ENCODE results near the gene HLA-DMA. TPM values are rescaled to one million over a fixed set of nuclear protein-coding genes. Genes with fewer than 3 reads are reported as not detected.

Gene HLA-DMA
- total RNA-seq (10 to 100 TPM; 16.2 to 26.6 (median 17.3) TPM), polyA plus RNA-seq (20.9 TPM)
- long read RNA-seq, donor 1, transcript HLA-DMA-201 (5 exons, 1,123 nt): major isoform, 13 of 18 reads
- long read RNA-seq, donor 1, partial matches to known transcripts: 0 of 18 reads
- long read RNA-seq, donor 1, other reads (novel, unspliced or antisense): 3 of 18 reads
- long read RNA-seq, donor 2, transcript HLA-DMA-201 (5 exons, 1,123 nt): major isoform, 9 of 11 reads
- long read RNA-seq, donor 2, partial matches to known transcripts: 0 of 11 reads
- long read RNA-seq, donor 2, other reads (novel, unspliced or antisense): 2 of 11 reads
- long read RNA-seq, donor 3, transcript HLA-DMA-201 (5 exons, 1,123 nt): major isoform, 17 of 17 reads
- long read RNA-seq, donor 3, partial matches to known transcripts: 0 of 17 reads
- long read RNA-seq, donor 3, other reads (novel, unspliced or antisense): 0 of 17 reads
- long read RNA-seq, donor 4, transcript HLA-DMA-201 (5 exons, 1,123 nt): major isoform, 7 of 11 reads
- long read RNA-seq, donor 4, partial matches to known transcripts: 0 of 11 reads
- long read RNA-seq, donor 4, other reads (novel, unspliced or antisense): 4 of 11 reads

GRCh38 chr6:32952817-32953739, at the start of gene HLA-DMA:
HLA-DMA (minus strand) TSS chr6:32953097; CDS start chr6:32953036, 61 bp downstream.
- H3K27me3 ChIP-seq (ENCODE audit: control insufficient read depth, insufficient read depth): no peaks in the 10 kb centered on the region
- H3K27ac ChIP-seq (ENCODE audit: low read length): peak within 1 kb of the TSS; percentile 90
- 34% methylated on average over 10 of the region's 10 CpGs for WGBS
- peak; percentile 85 to 90 (median 89) for DNase-seq
- ATAC-seq: peak; percentile 99 to 100
- H3K9me3 ChIP-seq (ENCODE audit: control insufficient read depth, low read length): no peaks in the 10 kb centered on the region
- intact Hi-C loops (cut with DNase I): no loop called here
- peak within 1 kb of the TSS; percentile 39 for H3K4me3 ChIP-seq (ENCODE audit: low read length)
- H3K4me1 ChIP-seq (ENCODE audit: control insufficient read depth, insufficient read depth, low read length): no peaks in the 10 kb centered on the region

GRCh38 chr6:33001685-33002084, 48.8 kb upstream of the HLA-DMA start:
- DNase-seq: no peak
- H3K27me3 ChIP-seq (ENCODE audit: control insufficient read depth, insufficient read depth): no peaks in the 10 kb centered on the region
- H3K27ac ChIP-seq (ENCODE audit: low read length): no peak overlapping the region
- H3K4me3 ChIP-seq (ENCODE audit: low read length): no peak overlapping the region
- intact Hi-C loops (cut with DNase I): loop anchor here in 1 of 4 donors (10.0 kb wide), 2 partner anchors 93 to 153 kb away; no protein-coding TSS in a partner anchor
- H3K4me1 ChIP-seq (ENCODE audit: control insufficient read depth, insufficient read depth, low read length): no peaks in the 10 kb centered on the region
- no peaks in the 10 kb centered on the region for H3K9me3 ChIP-seq (ENCODE audit: control insufficient read depth, low read length)
- WGBS: 72% methylated on average over 4 of the region's 4 CpGs
- no peak for ATAC-seq

- DNase-seq: no peak
- intact Hi-C loops (cut with DNase I): loop anchor here in 1 of 4 donors (10.0 kb wide), 2 partner anchors 95 to 155 kb away; no protein-coding TSS in a partner anchor
Observed at GRCh38 chr6:33000055-33000454, 47.2 kb upstream of the HLA-DMA start.

GRCh38 chr6:32995448-32995847, 42.6 kb upstream of the HLA-DMA start:
- no peak for DNase-seq
- no peaks in the 10 kb centered on the region for H3K27me3 ChIP-seq (ENCODE audit: control insufficient read depth, insufficient read depth)
- intact Hi-C loops (cut with DNase I): no loop called here
- H3K27ac ChIP-seq (ENCODE audit: low read length): no peak overlapping the region
- no peak for ATAC-seq
- WGBS: 43% methylated on average over 2 of the region's 2 CpGs
- no peaks in the 10 kb centered on the region for H3K9me3 ChIP-seq (ENCODE audit: control insufficient read depth, low read length)
- no peaks in the 10 kb centered on the region for H3K4me1 ChIP-seq (ENCODE audit: control insufficient read depth, insufficient read depth, low read length)
- H3K4me3 ChIP-seq (ENCODE audit: low read length): no peak overlapping the region

More at GRCh38 chr6:33000055-33000454, 47.2 kb upstream of the HLA-DMA start:
- Histone ChIP-seq H3K27me3 (ENCODE audit: control insufficient read depth, insufficient read depth) (no peaks in the 10 kb centered on the region), H3K4me1 (ENCODE audit: control insufficient read depth, insufficient read depth, low read length) (no peaks in the 10 kb centered on the region), H3K27ac (ENCODE audit: low read length) (no peak overlapping the region), H3K4me3 (ENCODE audit: low read length) (no peak overlapping the region), H3K9me3 (ENCODE audit: control insufficient read depth, low read length) (no peaks in the 10 kb centered on the region)
- ATAC-seq: no peak
- WGBS: 42% methylated on average over 8 of the region's 8 CpGs

- Histone ChIP-seq H3K9me3 (ENCODE audit: control insufficient read depth, low read length) (no peaks in the 10 kb centered on the region), H3K4me3 (ENCODE audit: low read length) (no peak overlapping the region), H3K4me1 (ENCODE audit: control insufficient read depth, insufficient read depth, low read length) (no peaks in the 10 kb centered on the region), H3K27me3 (ENCODE audit: control insufficient read depth, insufficient read depth) (no peaks in the 10 kb centered on the region), H3K27ac (ENCODE audit: low read length) (no peak overlapping the region)
- WGBS: 81% methylated on average over 9 of the region's 9 CpGs
- no peak for DNase-seq
- intact Hi-C loops (cut with DNase I): no loop called here
- ATAC-seq: no peak
Observed at GRCh38 chr6:32993363-32993973, 40.6 kb upstream of the HLA-DMA start.

- ATAC-seq (no peak), DNase-seq (no peak)
- Histone ChIP-seq H3K27me3 (ENCODE audit: control insufficient read depth, insufficient read depth) (no peaks in the 10 kb centered on the region), H3K9me3 (ENCODE audit: control insufficient read depth, low read length) (no peaks in the 10 kb centered on the region), H3K4me3 (ENCODE audit: low read length) (no peak overlapping the region), H3K27ac (ENCODE audit: low read length) (no peak overlapping the region), H3K4me1 (ENCODE audit: control insufficient read depth, insufficient read depth, low read length) (no peaks in the 10 kb centered on the region)
- intact Hi-C loops (cut with DNase I): no loop called here
- 72% methylated on average over 4 of the region's 4 CpGs for WGBS
Observed at GRCh38 chr6:32991972-32992371, 39.1 kb upstream of the HLA-DMA start.

GRCh38 chr6:32989368-32989767, 36.5 kb upstream of the HLA-DMA start:
- no peaks in the 10 kb centered on the region for H3K9me3 ChIP-seq (ENCODE audit: control insufficient read depth, low read length)
- H3K27ac ChIP-seq (ENCODE audit: low read length): no peak overlapping the region
- H3K4me1 ChIP-seq (ENCODE audit: control insufficient read depth, insufficient read depth, low read length): no peaks in the 10 kb centered on the region
- intact Hi-C loops (cut with DNase I): loop anchor here in 1 of 4 donors (10.0 kb wide), 1 partner anchor 105 kb away; no protein-coding TSS in a partner anchor
- ATAC-seq: no peak
- H3K27me3 ChIP-seq (ENCODE audit: control insufficient read depth, insufficient read depth): no peaks in the 10 kb centered on the region
- no peak for DNase-seq
- no peak overlapping the region for H3K4me3 ChIP-seq (ENCODE audit: low read length)
- 86% methylated on average over 1 of the region's 1 CpG for WGBS

GRCh38 chr6:32984622-32985389, 31.9 kb upstream of the HLA-DMA start:
- no peak overlapping the region for H3K27ac ChIP-seq (ENCODE audit: low read length)
- WGBS: 12% methylated on average over 9 of the region's 9 CpGs

GRCh38 chr6:32983964-32984621, 31.2 kb upstream of the HLA-DMA start:
- no peaks in the 10 kb centered on the region for H3K9me3 ChIP-seq (ENCODE audit: control insufficient read depth, low read length)
- H3K27me3 ChIP-seq (ENCODE audit: control insufficient read depth, insufficient read depth): no peaks in the 10 kb centered on the region
- intact Hi-C loops (cut with DNase I): loop anchor here (2.0 to 10.0 kb wide), 5 partner anchors 49 to 99 kb away; no protein-coding TSS in a partner anchor
- DNase-seq: no peak
- H3K4me3 ChIP-seq (ENCODE audit: low read length): no peak overlapping the region
- no peak overlapping the region for H3K27ac ChIP-seq (ENCODE audit: low read length)
- WGBS: 40% methylated on average over 3 of the region's 3 CpGs
- ATAC-seq: peak; percentile 4 to 10
- no peaks in the 10 kb centered on the region for H3K4me1 ChIP-seq (ENCODE audit: control insufficient read depth, insufficient read depth, low read length)

More at GRCh38 chr6:32984622-32985389, 31.9 kb upstream of the HLA-DMA start:
- no peaks in the 10 kb centered on the region for H3K4me1 ChIP-seq (ENCODE audit: control insufficient read depth, insufficient read depth, low read length)
- peak; percentile 90 to 97 (median 92) for DNase-seq
- no peaks in the 10 kb centered on the region for H3K27me3 ChIP-seq (ENCODE audit: control insufficient read depth, insufficient read depth)
- ATAC-seq: peak; percentile 82
- H3K9me3 ChIP-seq (ENCODE audit: control insufficient read depth, low read length): no peaks in the 10 kb centered on the region
- H3K4me3 ChIP-seq (ENCODE audit: low read length): no peak overlapping the region
- intact Hi-C loops (cut with DNase I): loop anchor here (2.0 to 10.0 kb wide), 5 partner anchors 50 to 100 kb away; no protein-coding TSS in a partner anchor
